Astrocyte (in vitro differentiated cells and primary cell): Measurements from ENCODE around the gene HOXA4. TPM values are rescaled to one million over a fixed set of nuclear protein-coding genes. Genes with fewer than 3 reads are reported as not detected.

Experiments
- DNase-seq: peaks from one replicate; pipeline ENCODE4 v3.0.0-alpha.2; 2010; ENCODE audit warnings: low read depth
- FAIRE-seq: peaks from 2 replicates; lab custom pipeline; 2011; peaks lifted over from hg19 to GRCh38; lab: Jason Lieb, UNC
- H2AFZ ChIP-seq: 2 replicates; pipeline ENCODE4 v1.6.0; 2012; ENCODE audit warnings: low read depth, low read length, inconsistent platforms
- H3K27ac ChIP-seq: 2 replicates; pipeline ENCODE4 v1.5.1; 2011; ENCODE audit warnings: low read depth, low read length, inconsistent platforms
- H3K27me3 ChIP-seq: 2 replicates; pipeline ENCODE4 v1.6.0; 2011; ENCODE audit warnings: low read length, inconsistent platforms; ENCODE audit not compliant: insufficient read depth
- H3K36me3 ChIP-seq: 2 replicates; pipeline ENCODE4 v1.5.1; 2011; ENCODE audit warnings: low read length, inconsistent platforms; ENCODE audit not compliant: insufficient read depth
- H3K4me1 ChIP-seq: 2 replicates; pipeline ENCODE4 v1.5.1; 2011; ENCODE audit warnings: low read length, inconsistent platforms; ENCODE audit not compliant: insufficient read depth
- H3K4me2 ChIP-seq: 2 replicates; pipeline ENCODE4 v1.6.0; 2012; ENCODE audit warnings: low read length, inconsistent platforms
- H3K4me3 ChIP-seq: 2 replicates; pipeline ENCODE4 v1.5.1; 2011; ENCODE audit warnings: low read depth, mild to moderate bottlenecking, low read length, inconsistent platforms; ENCODE audit not compliant: insufficient read depth
- H3K79me2 ChIP-seq: 2 replicates; pipeline ENCODE4 v1.6.0; 2012; ENCODE audit warnings: mild to moderate bottlenecking, low read length, inconsistent platforms; ENCODE audit not compliant: insufficient read depth
- H3K9ac ChIP-seq: 2 replicates; pipeline ENCODE4 v1.6.0; 2012; ENCODE audit warnings: mild to moderate bottlenecking, low read length, inconsistent platforms
- H3K9me3 ChIP-seq: 2 replicates; pipeline ENCODE4 v1.5.1; 2012; ENCODE audit warnings: low read depth, mild to moderate bottlenecking, low read length, inconsistent platforms; ENCODE audit not compliant: insufficient read depth
- H4K20me1 ChIP-seq: 2 replicates; pipeline ENCODE4 v1.6.0; 2012; ENCODE audit warnings: low read length, inconsistent platforms; ENCODE audit not compliant: insufficient read depth
- H3K27ac Mint-ChIP-seq: one replicate; pipeline ENCODE4 v1.8.0; 2021; ENCODE audit warnings: mild to moderate bottlenecking, mixed read lengths; ENCODE audit not compliant: unreplicated experiment
- H3K27me3 Mint-ChIP-seq: one replicate; pipeline ENCODE4 v1.8.0; 2021; ENCODE audit warnings: low read depth, mixed read lengths; ENCODE audit not compliant: unreplicated experiment
- H3K36me3 Mint-ChIP-seq: one replicate; pipeline ENCODE4 v1.8.0; 2021; ENCODE audit warnings: low read depth, mixed read lengths; ENCODE audit not compliant: unreplicated experiment
- H3K4me1 Mint-ChIP-seq: one replicate; pipeline ENCODE4 v1.8.0; 2021; ENCODE audit warnings: low read depth, mixed read lengths; ENCODE audit not compliant: unreplicated experiment
- H3K4me3 Mint-ChIP-seq: one replicate; pipeline ENCODE4 v1.8.0; 2021; ENCODE audit warnings: mild to moderate bottlenecking, moderate library complexity, mixed read lengths; ENCODE audit not compliant: unreplicated experiment
- H3K9me3 Mint-ChIP-seq: one replicate; pipeline ENCODE4 v1.8.0; 2021; ENCODE audit warnings: mild to moderate bottlenecking, mixed read lengths; ENCODE audit not compliant: unreplicated experiment
- EZH2 ChIP-seq: IDR thresholded peaks from 2 replicates; pipeline ENCODE4 v1.6.1; 2012; ENCODE audit warnings: mild to moderate bottlenecking, low read length, inconsistent platforms; ENCODE audit not compliant: insufficient read depth
- total RNA-seq: library from RNA; stranded (reverse); gene quantifications from 2 replicates; pipeline ENCODE4 v1.2.1, GENCODE V29; 2021
- TF ChIP-seq, protein P1 (sequence below): IDR thresholded peaks from 2 replicates; pipeline ENCODE4 v1.5.1; 2011; ENCODE audit warnings: low read depth, mild to moderate bottlenecking, inconsistent platforms, low read length, moderate library complexity; ENCODE audit not compliant: insufficient read depth

The HOXA4 gene
- total RNA-seq, 1 donor from 2014 or later, result not detected

DNA sequence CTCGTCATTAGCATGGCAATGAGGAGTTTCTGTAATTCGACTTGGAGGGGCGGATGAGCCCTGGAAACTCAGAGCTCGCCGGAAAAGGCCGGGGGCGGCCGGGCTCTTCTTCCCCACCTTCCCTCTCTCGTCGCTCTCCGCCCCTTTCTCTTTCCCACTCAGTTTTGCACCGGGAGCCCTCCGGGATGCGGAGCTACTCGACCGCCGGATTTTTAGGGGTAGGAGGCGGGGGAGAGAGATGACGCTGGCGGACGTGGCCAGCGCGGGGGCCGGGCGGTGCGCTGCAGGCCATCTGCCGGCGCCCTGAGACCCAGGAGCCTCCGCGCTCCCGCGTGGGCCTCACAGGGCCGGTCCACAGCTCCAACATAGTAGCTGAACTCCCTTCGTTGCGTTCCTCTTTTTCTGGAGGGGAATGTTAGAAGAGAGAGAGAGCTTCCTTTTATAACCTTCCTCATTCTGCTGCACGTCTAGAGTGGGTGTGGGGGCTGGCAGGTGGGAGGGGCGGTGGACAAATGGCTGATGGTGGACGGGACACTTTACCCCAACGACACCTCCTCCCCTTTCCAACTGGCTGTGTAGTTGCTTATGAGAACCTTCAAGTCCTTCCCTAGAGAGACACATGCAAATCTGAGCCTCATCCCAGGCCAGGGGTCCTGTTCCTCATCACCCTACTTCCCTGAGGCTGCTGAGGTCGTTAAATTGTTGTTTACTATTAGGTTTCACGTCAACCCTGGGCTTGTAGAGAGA lies 33.6 kb downstream of the HOXA4 start:
- H3K4me1 Mint-ChIP-seq, result peaks cover 2% of the 10 kb centered on the region

DNA sequence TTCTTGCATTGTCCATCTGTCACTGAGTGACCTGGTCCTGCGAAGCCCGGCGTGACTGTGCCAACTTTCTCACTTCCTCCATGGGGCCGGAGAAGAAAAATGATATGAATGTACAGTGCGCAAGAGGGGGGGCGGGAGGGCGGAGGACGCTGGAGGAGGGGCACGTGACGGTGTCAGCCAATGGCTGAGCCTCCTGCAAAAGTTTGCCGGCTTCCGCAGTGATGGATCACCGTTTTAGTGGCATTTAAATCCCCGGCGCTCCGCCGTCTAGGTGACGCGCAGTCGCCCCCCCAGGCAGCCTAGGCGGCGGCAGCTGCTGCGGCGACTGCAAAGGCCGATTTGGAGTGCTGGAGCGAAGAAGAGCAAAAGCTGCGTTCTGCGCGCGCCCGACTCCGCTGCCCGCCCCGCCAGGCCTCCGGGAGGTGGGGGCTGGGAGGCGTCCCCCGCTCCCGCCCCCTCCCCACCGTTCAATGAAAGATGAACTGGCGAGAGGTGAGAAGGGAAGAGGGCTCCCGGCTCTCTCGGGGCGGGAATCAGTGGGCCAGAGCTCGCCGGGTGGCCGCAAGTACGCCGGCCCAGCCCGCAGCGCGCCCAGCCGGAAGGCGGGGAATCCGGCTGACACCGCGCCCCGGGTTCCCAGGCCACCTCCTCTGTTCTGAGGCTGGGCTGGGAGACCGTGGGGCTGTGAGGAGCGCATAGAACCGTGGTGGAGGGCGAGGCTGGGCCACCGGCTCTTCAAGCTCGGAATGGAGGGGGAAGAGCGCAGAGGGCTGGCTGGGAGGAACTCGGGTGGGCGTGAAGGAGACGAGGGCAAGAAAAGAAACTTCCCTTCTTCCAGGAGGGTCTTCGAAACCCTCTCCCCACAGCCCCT lies 34.4 kb downstream of the HOXA4 start, which contains the start of gene HOXA1:
Gene HOXA1 (minus strand): TSS at position 104 of the 871 bp plus-strand sequence. CDS start 88 bp downstream, at position 16.
- peaks cover 2% of the 10 kb centered on the region for H3K36me3 Mint-ChIP-seq
- peak within 1 kb of the TSS; percentile 94 for H3K27ac Mint-ChIP-seq
- peaks cover 41% of the 10 kb centered on the region for H3K79me2 ChIP-seq
- FAIRE-seq (no peak), DNase-seq (peak; percentile 89)
- peaks cover 80% of the 10 kb centered on the region for H3K27me3 ChIP-seq
- peak within 1 kb of the TSS; percentile 71 for H2AFZ ChIP-seq
- TF ChIP-seq EZH2, result peak; percentile 51
- TF ChIP-seq, protein P1, sequence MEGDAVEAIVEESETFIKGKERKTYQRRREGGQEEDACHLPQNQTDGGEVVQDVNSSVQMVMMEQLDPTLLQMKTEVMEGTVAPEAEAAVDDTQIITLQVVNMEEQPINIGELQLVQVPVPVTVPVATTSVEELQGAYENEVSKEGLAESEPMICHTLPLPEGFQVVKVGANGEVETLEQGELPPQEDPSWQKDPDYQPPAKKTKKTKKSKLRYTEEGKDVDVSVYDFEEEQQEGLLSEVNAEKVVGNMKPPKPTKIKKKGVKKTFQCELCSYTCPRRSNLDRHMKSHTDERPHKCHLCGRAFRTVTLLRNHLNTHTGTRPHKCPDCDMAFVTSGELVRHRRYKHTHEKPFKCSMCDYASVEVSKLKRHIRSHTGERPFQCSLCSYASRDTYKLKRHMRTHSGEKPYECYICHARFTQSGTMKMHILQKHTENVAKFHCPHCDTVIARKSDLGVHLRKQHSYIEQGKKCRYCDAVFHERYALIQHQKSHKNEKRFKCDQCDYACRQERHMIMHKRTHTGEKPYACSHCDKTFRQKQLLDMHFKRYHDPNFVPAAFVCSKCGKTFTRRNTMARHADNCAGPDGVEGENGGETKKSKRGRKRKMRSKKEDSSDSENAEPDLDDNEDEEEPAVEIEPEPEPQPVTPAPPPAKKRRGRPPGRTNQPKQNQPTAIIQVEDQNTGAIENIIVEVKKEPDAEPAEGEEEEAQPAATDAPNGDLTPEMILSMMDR, result no peak
- H3K4me1 ChIP-seq, result no peaks in the 10 kb centered on the region
- H3K9me3 ChIP-seq, result no peaks in the 10 kb centered on the region
- peaks cover 2% of the 10 kb centered on the region for H3K4me1 Mint-ChIP-seq
- H3K9me3 Mint-ChIP-seq, result peaks cover 39% of the 10 kb centered on the region
- H3K4me3 ChIP-seq, result peak within 1 kb of the TSS; percentile 72
- H3K9ac ChIP-seq, result peak within 1 kb of the TSS; percentile 87
- H4K20me1 ChIP-seq, result peaks cover 8% of the 10 kb centered on the region
- peak within 1 kb of the TSS; percentile 83 for H3K4me3 Mint-ChIP-seq
- H3K27ac ChIP-seq, result peak within 1 kb of the TSS; percentile 83
- no peaks in the 10 kb centered on the region for H3K36me3 ChIP-seq
- H3K27me3 Mint-ChIP-seq, result peaks cover 93% of the 10 kb centered on the region
- peak within 1 kb of the TSS; percentile 91 for H3K4me2 ChIP-seq

More for the DNA sequence above, 33.6 kb downstream of the HOXA4 start:
- H3K79me2 ChIP-seq, result peaks cover 41% of the 10 kb centered on the region
- peaks cover 92% of the 10 kb centered on the region for H3K27me3 Mint-ChIP-seq
- DNase-seq (peak; percentile 30), FAIRE-seq (no peak)
- no peak for TF ChIP-seq EZH2
- TF ChIP-seq, protein P1, result no peak
- H3K4me2 ChIP-seq, result peak overlapping the region; percentile 91
- peaks cover 44% of the 10 kb centered on the region for H3K9me3 Mint-ChIP-seq
- peaks cover 8% of the 10 kb centered on the region for H4K20me1 ChIP-seq
- H3K9me3 ChIP-seq, result no peaks in the 10 kb centered on the region
- peak overlapping the region; percentile 87 for H3K9ac ChIP-seq
- peaks cover 2% of the 10 kb centered on the region for H3K36me3 Mint-ChIP-seq
- no peak overlapping the region for H2AFZ ChIP-seq
- no peaks in the 10 kb centered on the region for H3K4me1 ChIP-seq
- H3K4me3 ChIP-seq, result peak overlapping the region; percentile 72
- peak overlapping the region; percentile 82 for H3K4me3 Mint-ChIP-seq
- peak overlapping the region; percentile 83 for H3K27ac ChIP-seq
- peaks cover 80% of the 10 kb centered on the region for H3K27me3 ChIP-seq
- peak overlapping the region; percentile 59 for H3K27ac Mint-ChIP-seq
- H3K36me3 ChIP-seq, result no peaks in the 10 kb centered on the region
